Gastrocnemius medialis (tissue), 4 donors: Measurements from ENCODE around the gene KLHL14.

Experiments used
- CTCF ChIP-seq, 5 experiments: fragments of 450-650 bp in 3 of 5; fragments of 200-600 bp in 2 of 5; sonication (generic) in 2 of 5; IDR thresholded peaks in 4 of 5; conservative IDR thresholded peaks in 1 of 5; 1 replicate in 4 of 5; 2 replicates in 1 of 5; pipeline ENCODE4 v1.5.1; 2016 to 2019; ENCODE audit warnings: antibody characterized with exemption in 5 of 5, mild to moderate bottlenecking in 3 of 5, moderate library complexity in 3 of 5
- POLR2A ChIP-seq, 2 donors: fragments of 450-650 bp; IDR thresholded peaks; one replicate each; pipeline ENCODE4 v1.6.1; 2017; ENCODE audit warnings: antibody characterized with exemption in 2 of 2, mild to moderate bottlenecking in 2 of 2, moderate library complexity in 2 of 2

GRCh38 chr18:32742579-32742978 is 30.2 kb downstream of the KLHL14 start:
- TF ChIP-seq CTCF (IDR thresholded peaks at IDR 0.05 in 4 of 5, conservative IDR thresholded peaks at IDR 0.05 in 1 of 5) (no peak), POLR2A (IDR thresholded peaks at IDR 0.05) (no peak)
